Panc1 (cell line): ENCODE measurements around the gene LMF1. TPM values are rescaled to one million over a fixed set of nuclear protein-coding genes. Genes with fewer than 3 reads are reported as not detected.

ENCODE experiments used
- ATAC-seq: fragments of 200-7000 bp; cut with Tn5 transposase; 2 replicates; pipeline ENCODE4 v1.9.1; 2020; ENCODE audit warnings: mild to moderate bottlenecking, moderate library complexity
- BruUV-seq: library from RNA; stranded (reverse); fragments of 400-500 nt; replicated peaks from 2 replicates; lab custom pipeline; 2021; lab: Mats Ljungman, UMichigan
- CTCF ChIA-PET: fragments of 300-600 bp; sonication (Branson Sonifier 250); formaldehyde crosslinking; loops from one replicate; lab custom pipeline; 2022; ENCODE audit warnings: antibody characterized with exemption; lab: Charles Lee
- POLR2A ChIA-PET: fragments of 300-600 bp; sonication (Branson Sonifier 250); formaldehyde crosslinking; loops from one replicate; lab custom pipeline; 2022; ENCODE audit warnings: antibody characterized with exemption; lab: Charles Lee
- DNase-seq: peaks from one replicate; pipeline ENCODE4 v3.0.0-alpha.2; 2010; ENCODE audit warnings: low read depth, low spot score
- H3K27ac ChIP-seq: 2 replicates; pipeline ENCODE4 v1.5.1; 2011; ENCODE audit warnings: mild to moderate bottlenecking, low read length, inconsistent platforms
- H3K27me3 ChIP-seq: fragments of 200-500 bp; sonication (Bioruptor generic); 2 replicates; pipeline ENCODE4 v1.6.0; 2014; ENCODE audit warnings: low read length, inconsistent platforms; ENCODE audit not compliant: control insufficient read depth, insufficient read depth
- H3K36me3 ChIP-seq: fragments of 200-500 bp; sonication (Bioruptor generic); 2 replicates; pipeline ENCODE4 v1.5.1; 2014; ENCODE audit warnings: inconsistent platforms, mild to moderate bottlenecking, low read length, moderate library complexity; ENCODE audit not compliant: control insufficient read depth, insufficient read depth
- H3K4me1 ChIP-seq: 2 replicates; pipeline ENCODE4 v1.5.1; 2011; ENCODE audit warnings: inconsistent platforms, mild to moderate bottlenecking, low read length, moderate library complexity; ENCODE audit not compliant: control insufficient read depth, insufficient read depth
- H3K4me3 ChIP-seq, 2 experiments: 2 replicates each; pipeline ENCODE4 v1.5.1; 2011 to 2012; ENCODE audit warnings: low read depth in 2 of 2, low read length in 2 of 2, mild to moderate bottlenecking in 2 of 2, inconsistent platforms in 1 of 2, moderate library complexity in 1 of 2
- H3K9me3 ChIP-seq: fragments of 200-500 bp; sonication (Bioruptor generic); 2 replicates; pipeline ENCODE4 v1.5.1; 2014; ENCODE audit warnings: low read depth, mild to moderate bottlenecking, inconsistent platforms, low read length, moderate library complexity; ENCODE audit not compliant: control insufficient read depth, insufficient read depth
- POLR2AphosphoS5 ChIP-seq: IDR thresholded peaks from 2 replicates; pipeline ENCODE4 v1.6.1; 2012; ENCODE audit warnings: mild to moderate bottlenecking, low read depth, low read length, moderate library complexity
- REST ChIP-seq, 2 experiments: IDR thresholded peaks; 2 replicates each; pipeline ENCODE4 v1.6.1; 2011 to 2012; ENCODE audit warnings: low read depth in 2 of 2, control low read depth in 1 of 2, low read length in 1 of 2, mild to moderate bottlenecking in 1 of 2, moderate library complexity in 1 of 2; ENCODE audit not compliant: insufficient read depth in 1 of 2
- SIN3A ChIP-seq: IDR thresholded peaks from 2 replicates; pipeline ENCODE4 v1.6.1; 2012; ENCODE audit warnings: low read depth, mild to moderate bottlenecking, low read length, moderate library complexity, borderline replicate concordance; ENCODE audit not compliant: insufficient read depth
- TCF7L2 ChIP-seq: IDR thresholded peaks from 2 replicates; pipeline ENCODE4 v1.6.1; 2011; ENCODE audit warnings: mild to moderate bottlenecking, low read depth, low read length, inconsistent platforms
- in situ Hi-C: cut with HindIII; loops from 2 replicates; pipeline ENCODE4 v1.10.0; 2016; ENCODE audit warnings: low sequenced_read_pairs, low pct_unique_long_range_greater_than_20kb
- intact Hi-C: fragments of 100-400 bp; cut with micrococcal nuclease; formaldehyde crosslinking; loops from one replicate; pipeline ENCODE4 v1.10.0; 2022; ENCODE audit not compliant: unreplicated experiment
- total RNA-seq: library from RNA; stranded (reverse); gene quantifications from one replicate; pipeline ENCODE4 v1.2.1, GENCODE V29; 2021; ENCODE audit not compliant: unreplicated experiment
- TF ChIP-seq, protein P1 (sequence below): fragments of 450-650 bp; IDR thresholded peaks from 2 replicates; pipeline ENCODE4 v1.5.1; 2017; ENCODE audit warnings: mild to moderate bottlenecking

The LMF1 gene
- total RNA-seq, 1 experiment from 2014 or later: 24.3 TPM

- Histone ChIP-seq H3K27ac (no peak overlapping the region), H3K9me3 (no peaks in the 10 kb centered on the region), H3K27me3 (no peaks in the 10 kb centered on the region; the same call in 1 of the 2 replicates), H3K36me3 (no peaks in the 10 kb centered on the region), H3K4me3 (peak overlapping the region; percentile 8 to 30; a peak in 3 of 4 replicates), H3K4me1 (peaks cover 9% of the 10 kb centered on the region; the same call in 1 of the 2 replicates)
- no peak for TF ChIP-seq REST (IDR thresholded peaks at IDR 0.05; ENCODE audit: insufficient read depth in 1 of 2, low read depth in 2 of 2, low read length in 1 of 2)
- no peak for TF ChIP-seq SIN3A
- TF ChIP-seq, protein P1, sequence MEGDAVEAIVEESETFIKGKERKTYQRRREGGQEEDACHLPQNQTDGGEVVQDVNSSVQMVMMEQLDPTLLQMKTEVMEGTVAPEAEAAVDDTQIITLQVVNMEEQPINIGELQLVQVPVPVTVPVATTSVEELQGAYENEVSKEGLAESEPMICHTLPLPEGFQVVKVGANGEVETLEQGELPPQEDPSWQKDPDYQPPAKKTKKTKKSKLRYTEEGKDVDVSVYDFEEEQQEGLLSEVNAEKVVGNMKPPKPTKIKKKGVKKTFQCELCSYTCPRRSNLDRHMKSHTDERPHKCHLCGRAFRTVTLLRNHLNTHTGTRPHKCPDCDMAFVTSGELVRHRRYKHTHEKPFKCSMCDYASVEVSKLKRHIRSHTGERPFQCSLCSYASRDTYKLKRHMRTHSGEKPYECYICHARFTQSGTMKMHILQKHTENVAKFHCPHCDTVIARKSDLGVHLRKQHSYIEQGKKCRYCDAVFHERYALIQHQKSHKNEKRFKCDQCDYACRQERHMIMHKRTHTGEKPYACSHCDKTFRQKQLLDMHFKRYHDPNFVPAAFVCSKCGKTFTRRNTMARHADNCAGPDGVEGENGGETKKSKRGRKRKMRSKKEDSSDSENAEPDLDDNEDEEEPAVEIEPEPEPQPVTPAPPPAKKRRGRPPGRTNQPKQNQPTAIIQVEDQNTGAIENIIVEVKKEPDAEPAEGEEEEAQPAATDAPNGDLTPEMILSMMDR: no peak
- in situ Hi-C loops: no loop called here
- no TSS peak for BruUV-seq
- intact Hi-C loops: no loop called here
- ChIA-PET CTCF (no interaction called here), POLR2A (interaction anchor here (0.5 kb wide), 1 partner anchor 11 kb away, joined by 9 read pairs; no protein-coding TSS in a partner anchor)
- DNase-seq (no peak), ATAC-seq (peak; percentile 65)
Measured at GRCh38 chr16:1019231-1020090, 48.7 kb upstream of the LMF1 start.

DNA sequence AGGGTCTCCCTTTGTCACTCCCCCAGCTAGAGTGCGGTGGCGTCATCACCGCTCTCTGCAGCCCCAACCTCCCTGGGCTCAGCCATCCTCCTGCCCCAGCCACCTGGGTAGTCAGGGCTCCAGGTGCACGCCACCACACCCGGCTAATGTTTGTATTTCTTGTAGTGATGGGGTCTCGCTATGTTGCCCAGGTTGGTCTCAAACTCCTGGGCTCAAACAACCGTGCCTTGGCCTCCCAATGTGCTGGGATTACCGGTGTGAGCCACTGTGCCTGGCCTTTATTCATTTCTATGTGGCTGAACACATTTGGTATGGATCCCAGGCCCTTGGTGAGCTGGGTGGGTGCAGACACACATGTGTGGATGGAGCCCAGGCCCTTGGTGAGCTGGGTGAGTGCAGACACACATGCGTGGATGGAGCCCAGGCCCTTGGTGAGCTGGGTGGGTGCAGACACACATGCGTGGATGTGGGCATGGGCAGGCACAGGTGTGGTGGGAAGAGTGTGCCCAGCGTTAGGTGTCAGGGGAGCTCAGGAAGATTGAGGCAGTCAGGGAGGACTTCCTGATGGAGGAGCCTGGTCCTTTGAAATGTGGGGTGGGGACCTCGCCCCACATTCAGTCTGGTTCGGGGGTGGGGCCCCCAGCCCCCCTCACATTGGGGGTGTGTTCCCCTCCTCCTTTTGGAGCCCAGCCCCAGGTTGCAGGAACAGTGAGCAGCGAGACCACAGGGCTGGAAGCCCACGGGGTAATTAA, 47.8 kb upstream of the LMF1 start:
- in situ Hi-C loops: no loop called here
- no peaks in the 10 kb centered on the region for H3K9me3 ChIP-seq
- intact Hi-C loops: no loop called here
- ChIA-PET POLR2A (interaction anchor here (0.5 kb wide), 1 partner anchor 11 kb away, joined by 9 read pairs; no protein-coding TSS in a partner anchor), CTCF (no interaction called here)
- ATAC-seq: no peak
- H3K36me3 ChIP-seq: no peaks in the 10 kb centered on the region
- H3K4me3 ChIP-seq: peak overlapping the region in 1 of 2 experiments; percentile 30; a peak in 1 of 4 replicates
- H3K27ac ChIP-seq: no peak overlapping the region
- DNase-seq: no peak
- TF ChIP-seq POLR2AphosphoS5 (no peak), TCF7L2 (no peak), SIN3A (no peak), REST (IDR thresholded peaks at IDR 0.05; ENCODE audit: insufficient read depth in 1 of 2, low read depth in 2 of 2, low read length in 1 of 2) (no peak)
- TF ChIP-seq, protein P1: no peak
- no peaks in the 10 kb centered on the region; the same call in 1 of the 2 replicates for H3K27me3 ChIP-seq
- peaks cover 9% of the 10 kb centered on the region; the same call in 1 of the 2 replicates for H3K4me1 ChIP-seq
- no TSS peak for BruUV-seq
